HCT116 (cell line): Measurements from ENCODE around the gene TLE3. TPM values are rescaled to one million over a fixed set of nuclear protein-coding genes. Genes with fewer than 3 reads are reported as not detected.

Experiments
- ATAC-seq: fragments of 200-7000 bp; cut with Tn5 transposase; 2 replicates; pipeline ENCODE4 v1.9.1; 2020; ENCODE audit warnings: mild to moderate bottlenecking, moderate library complexity
- BruUV-seq: library from RNA; stranded (reverse); fragments of 400-500 nt; replicated peaks from 2 replicates; lab custom pipeline; 2021; lab: Mats Ljungman, UMichigan
- CTCF ChIA-PET: fragments of 300-600 bp; sonication (Branson Sonifier 250); formaldehyde crosslinking; loops from one replicate; lab custom pipeline; 2021; ENCODE audit warnings: antibody characterized with exemption; lab: Charles Lee
- POLR2A ChIA-PET: fragments of 300-600, 350-600 bp; sonication (Branson Sonifier 250); formaldehyde crosslinking; loops from one replicate; lab custom pipeline; 2021; ENCODE audit warnings: antibody characterized with exemption; lab: Charles Lee
- RAD21 ChIA-PET, 2 experiments: fragments of 300-600 bp; sonication (Branson Sonifier 250); formaldehyde crosslinking; loops; one replicate each; lab custom pipeline; 2023; ENCODE audit warnings: low total read pairs in 2 of 2; ENCODE audit not compliant: uncharacterized antibody in 2 of 2, unreplicated experiment in 2 of 2, low non-redundant PET in 1 of 2; lab: Charles Lee
- DNase-seq: peaks from one replicate; pipeline ENCODE4 v3.0.0-alpha.2; 2010; ENCODE audit warnings: low read depth, low spot score
- H2AFZ ChIP-seq: fragments of 200-600 bp; shearing (Covaris generic), sonication (generic); 2 replicates; pipeline ENCODE4 v1.6.1; 2017; ENCODE audit warnings: low read depth, mixed run types, mixed read lengths, antibody characterized with exemption, low read length; ENCODE audit not compliant: poor library complexity, severe bottlenecking
- H3K27ac ChIP-seq: 2 replicates; pipeline ENCODE4 v1.5.1; 2012; ENCODE audit warnings: low read depth, low read length
- H3K27me3 ChIP-seq: fragments of 200-600 bp; sonication (generic); 2 replicates; pipeline ENCODE4 v1.6.1; 2016; ENCODE audit warnings: mixed run types, low read length, mixed read lengths; ENCODE audit not compliant: insufficient read depth
- H3K36me3 ChIP-seq, 2 experiments: fragments of 200-500 bp in 1 of 2; fragments of 200-600 bp in 1 of 2; sonication (Bioruptor generic) in 1 of 2; sonication (generic) in 1 of 2; 2 replicates each; pipeline versions ENCODE4 v1.5.1 to v1.6.1; 2014 to 2016; ENCODE audit warnings: low read length in 2 of 2, inconsistent platforms in 1 of 2, mixed read lengths in 1 of 2, mixed run types in 1 of 2; ENCODE audit not compliant: insufficient read depth in 2 of 2, control insufficient read depth in 1 of 2
- H3K4me1 ChIP-seq, 2 experiments: fragments of 200-600 bp in 1 of 2; sonication (generic) in 1 of 2; 2 replicates each; pipeline versions ENCODE4 v1.5.1 to v1.6.1; 2012 to 2017; ENCODE audit warnings: low read length in 2 of 2, inconsistent platforms in 1 of 2, mild to moderate bottlenecking in 1 of 2, mixed read lengths in 1 of 2, mixed run types in 1 of 2, moderate library complexity in 1 of 2; ENCODE audit not compliant: insufficient read depth in 2 of 2, control insufficient read depth in 1 of 2
- H3K4me2 ChIP-seq: fragments of 200-600 bp; sonication (generic); 2 replicates; pipeline ENCODE4 v1.6.1; 2017; ENCODE audit warnings: mixed run types, low read length, mixed read lengths
- H3K4me3 ChIP-seq, 2 experiments: fragments of 200-600 bp in 1 of 2; sonication (generic) in 1 of 2; replicated peaks in 1 of 2; 2 replicates each; pipeline ENCODE4 v1.5.1; 2011 to 2016; ENCODE audit warnings: low read length in 2 of 2, control low read depth in 1 of 2, low read depth in 1 of 2, mild to moderate bottlenecking in 1 of 2, mixed read lengths in 1 of 2, mixed run types in 1 of 2
- H3K79me2 ChIP-seq: fragments of 200-600 bp; sonication (generic); 2 replicates; pipeline ENCODE4 v1.6.1; 2017; ENCODE audit warnings: mild to moderate bottlenecking, mixed run types, low read length, moderate library complexity, mixed read lengths; ENCODE audit not compliant: insufficient read depth
- H3K9ac ChIP-seq: fragments of 200-600 bp; sonication (generic); 2 replicates; pipeline ENCODE4 v1.6.1; 2016; ENCODE audit warnings: low read length, mixed read lengths
- H3K9me2 ChIP-seq: fragments of 200-600 bp; sonication (generic), shearing (Covaris generic); 2 replicates; pipeline ENCODE4 v1.6.1; 2017; ENCODE audit warnings: mixed run types, mild to moderate bottlenecking, moderate library complexity; ENCODE audit not compliant: insufficient read depth
- H3K9me3 ChIP-seq, 2 experiments: fragments of 200-500 bp in 1 of 2; fragments of 200-600 bp in 1 of 2; sonication (Bioruptor generic) in 1 of 2; sonication (generic) in 1 of 2; 2 replicates each; pipeline ENCODE4 v1.6.1; 2014 to 2017; ENCODE audit warnings: low read length in 2 of 2, mixed read lengths in 2 of 2, inconsistent platforms in 1 of 2, low read depth in 1 of 2, mild to moderate bottlenecking in 1 of 2, mixed run types in 1 of 2, moderate library complexity in 1 of 2; ENCODE audit not compliant: control insufficient read depth in 1 of 2, insufficient read depth in 1 of 2
- H4K20me1 ChIP-seq: fragments of 200-600 bp; sonication (generic), shearing (Covaris generic); 2 replicates; pipeline ENCODE4 v1.6.1; 2017; ENCODE audit warnings: mixed run types, mild to moderate bottlenecking, moderate library complexity; ENCODE audit not compliant: insufficient read depth
- ATF3 ChIP-seq: IDR thresholded peaks from 2 replicates; pipeline ENCODE4 v1.6.1; 2012
- CBX3 ChIP-seq: IDR thresholded peaks from 2 replicates; pipeline ENCODE4 v1.6.1; 2012; ENCODE audit warnings: low read depth
- CEBPB ChIP-seq: IDR thresholded peaks from 2 replicates; pipeline ENCODE4 v1.6.1; 2012; ENCODE audit warnings: low read depth
- ELF1 ChIP-seq: IDR thresholded peaks from 2 replicates; pipeline ENCODE4 v1.6.1; 2012; ENCODE audit warnings: low read depth, borderline replicate concordance
- JUND ChIP-seq: IDR thresholded peaks from 2 replicates; pipeline ENCODE4 v1.6.1; 2012
- POLR2A ChIP-seq: IDR thresholded peaks from 2 replicates; pipeline ENCODE4 v1.7.0; 2011; ENCODE audit warnings: borderline replicate concordance; ENCODE audit not compliant: insufficient read depth, insufficient read length; ENCODE audit errors: extremely low read depth
- RAD21 ChIP-seq: IDR thresholded peaks from 2 replicates; pipeline ENCODE4 v1.6.1; 2012; ENCODE audit warnings: low read depth, mild to moderate bottlenecking
- SIN3A ChIP-seq: IDR thresholded peaks from 2 replicates; pipeline ENCODE4 v1.6.1; 2012; ENCODE audit warnings: low read depth
- YY1 ChIP-seq: IDR thresholded peaks from 2 replicates; pipeline ENCODE4 v1.6.1; 2011; ENCODE audit warnings: low read length, low read depth, moderate library complexity, mild to moderate bottlenecking; ENCODE audit not compliant: insufficient replicate concordance; ENCODE audit errors: extremely low read depth
- ZNF274 ChIP-seq: fragments of 200-500 bp; sonication (Bioruptor generic); IDR thresholded peaks from 2 replicates; pipeline ENCODE4 v1.6.1; 2014; ENCODE audit warnings: mild to moderate bottlenecking, low read depth, low read length, inconsistent platforms
- intact Hi-C: fragments of 100-400 bp; cut with micrococcal nuclease; formaldehyde crosslinking; loops from 2 replicates; pipeline ENCODE4 v1.10.0; 2022
- total RNA-seq: library from RNA; stranded (reverse); gene quantifications from one replicate; pipeline ENCODE4 v1.2.1, GENCODE V29; 2021; ENCODE audit not compliant: unreplicated experiment

The TLE3 gene
- total RNA-seq, 1 experiment from 2014 or later, result 53.9 TPM

- no peak overlapping the region for H3K4me2 ChIP-seq
- H3K9me2 ChIP-seq, result no peaks in the 10 kb centered on the region
- RAD21 ChIA-PET, result no interaction called here
- intact Hi-C loops, result no loop called here
- TF ChIP-seq ELF1 (no peak), CBX3 (no peak), YY1 (no peak), RAD21 (no peak), POLR2A (no peak), SIN3A (no peak), CEBPB (no peak), JUND (no peak), ATF3 (no peak)
- DNase-seq (no peak), ATAC-seq (no peak)
- H3K27ac ChIP-seq, result no peak overlapping the region
- H2AFZ ChIP-seq, result no peak overlapping the region
- POLR2A ChIA-PET, result no interaction called here
- H3K4me3 ChIP-seq, result no peak overlapping the region
- CTCF ChIA-PET, result no interaction called here
- no peaks in the 10 kb centered on the region for H3K4me1 ChIP-seq
- H3K9ac ChIP-seq, result no peak overlapping the region
- H3K36me3 ChIP-seq, result no peaks in the 10 kb centered on the region
- H3K79me2 ChIP-seq, result no peaks in the 10 kb centered on the region
- H4K20me1 ChIP-seq, result no peaks in the 10 kb centered on the region
- H3K9me3 ChIP-seq, result no peaks in the 10 kb centered on the region
- no TSS peak for BruUV-seq
- H3K27me3 ChIP-seq, result no peaks in the 10 kb centered on the region; the same call in 1 of the 2 replicates
Observed at GRCh38 chr15:70118599-70118998, 20.9 kb upstream of the TLE3 start.

- Histone ChIP-seq H2AFZ (no peak overlapping the region), H3K27ac (no peak overlapping the region), H4K20me1 (no peaks in the 10 kb centered on the region), H3K4me3 (no peak overlapping the region), H3K4me2 (no peak overlapping the region), H3K9me2 (no peaks in the 10 kb centered on the region), H3K79me2 (no peaks in the 10 kb centered on the region), H3K27me3 (no peaks in the 10 kb centered on the region; the same call in 1 of the 2 replicates), H3K36me3 (no peaks in the 10 kb centered on the region), H3K9me3 (no peaks in the 10 kb centered on the region), H3K4me1 (peaks cover 6 to 8% of the 10 kb centered on the region in 2 experiments; a peak in 3 of 4 replicates), H3K9ac (no peak overlapping the region)
- no TSS peak for BruUV-seq
- DNase-seq, result no peak
- CTCF ChIA-PET, result no interaction called here
- RAD21 ChIA-PET, result no interaction called here
- TF ChIP-seq YY1, result no peak
- TF ChIP-seq ZNF274, result no peak
- TF ChIP-seq CEBPB, result no peak
- TF ChIP-seq RAD21, result no peak
- intact Hi-C loops, result no loop called here
- ATAC-seq, result no peak
- POLR2A ChIA-PET, result no interaction called here
Observed at GRCh38 chr15:70116317-70116716, 18.6 kb upstream of the TLE3 start.
